Tibial artery (tissue), 4 donors: ENCODE data around the gene PASK.

Experiments
- DNase-seq, 2 donors: peaks; one replicate each; pipeline ENCODE4 v3.0.0-alpha.2; 2019
- H3K27ac ChIP-seq, 2 donors: fragments of 200-600 bp; sonication (generic) in 1 of 2; 1 replicate in 1 of 2; 2 replicates in 1 of 2; pipeline ENCODE4 v1.5.1; 2018 to 2019; ENCODE audit warnings: mild to moderate bottlenecking in 1 of 2
- H3K27me3 ChIP-seq, 2 donors: fragments of 200-600 bp; sonication (generic) in 1 of 2; one replicate each; pipeline versions ENCODE4 v1.5.1 to v1.6.0; 2016 to 2019
- H3K36me3 ChIP-seq, 3 donors: fragments of 200-600 bp; sonication (generic) in 2 of 3; one replicate each; pipeline ENCODE4 v1.5.1; 2016 to 2019; ENCODE audit warnings: mild to moderate bottlenecking in 2 of 3
- H3K4me1 ChIP-seq, 4 donors: fragments of 200-600 bp; sonication (generic) in 2 of 4; 1 replicate in 3 of 4; 2 replicates in 1 of 4; pipeline ENCODE4 v1.5.1; 2016 to 2019
- H3K4me3 ChIP-seq, 2 donors: fragments of 200-600 bp; sonication (generic) in 1 of 2; 1 replicate in 1 of 2; 2 replicates in 1 of 2; pipeline ENCODE4 v1.5.1; 2018 to 2019; ENCODE audit warnings: mild to moderate bottlenecking in 2 of 2
- H3K9me3 ChIP-seq, 3 donors: fragments of 200-600 bp; sonication (generic) in 1 of 3; one replicate each; pipeline ENCODE4 v1.5.1; 2016 to 2019
- intact Hi-C: fragments of 100-400 bp; cut with DNase I; formaldehyde crosslinking; loops from one replicate; pipeline ENCODE4 v1.15.0; 2023; ENCODE audit warnings: low total_unique reads
- TF ChIP-seq, protein P1 (sequence below), 2 experiments: fragments of 200-600 bp in 1 of 2; fragments of 450-650 bp in 1 of 2; IDR thresholded peaks; one replicate each; pipeline ENCODE4 v1.5.1; 2017 to 2019; ENCODE audit warnings: antibody characterized with exemption in 2 of 2, mild to moderate bottlenecking in 1 of 2, moderate library complexity in 1 of 2

Gene PASK

GRCh38 chr2:241068136-241068941, 80.9 kb downstream of the PASK start:
- Histone ChIP-seq H3K27me3 (peaks cover 0 to 18% of the 10 kb centered on the region in 2 donors), H3K36me3 (peaks cover 4 to 90% (median 72%) of the 10 kb centered on the region in 3 donors), H3K9me3 (no peaks in the 10 kb centered on the region), H3K4me1 (peaks cover 0 to 11% (median 5%) of the 10 kb centered on the region in 4 donors), H3K27ac (no peak overlapping the region), H3K4me3 (no peak overlapping the region)
- TF ChIP-seq, protein P1, sequence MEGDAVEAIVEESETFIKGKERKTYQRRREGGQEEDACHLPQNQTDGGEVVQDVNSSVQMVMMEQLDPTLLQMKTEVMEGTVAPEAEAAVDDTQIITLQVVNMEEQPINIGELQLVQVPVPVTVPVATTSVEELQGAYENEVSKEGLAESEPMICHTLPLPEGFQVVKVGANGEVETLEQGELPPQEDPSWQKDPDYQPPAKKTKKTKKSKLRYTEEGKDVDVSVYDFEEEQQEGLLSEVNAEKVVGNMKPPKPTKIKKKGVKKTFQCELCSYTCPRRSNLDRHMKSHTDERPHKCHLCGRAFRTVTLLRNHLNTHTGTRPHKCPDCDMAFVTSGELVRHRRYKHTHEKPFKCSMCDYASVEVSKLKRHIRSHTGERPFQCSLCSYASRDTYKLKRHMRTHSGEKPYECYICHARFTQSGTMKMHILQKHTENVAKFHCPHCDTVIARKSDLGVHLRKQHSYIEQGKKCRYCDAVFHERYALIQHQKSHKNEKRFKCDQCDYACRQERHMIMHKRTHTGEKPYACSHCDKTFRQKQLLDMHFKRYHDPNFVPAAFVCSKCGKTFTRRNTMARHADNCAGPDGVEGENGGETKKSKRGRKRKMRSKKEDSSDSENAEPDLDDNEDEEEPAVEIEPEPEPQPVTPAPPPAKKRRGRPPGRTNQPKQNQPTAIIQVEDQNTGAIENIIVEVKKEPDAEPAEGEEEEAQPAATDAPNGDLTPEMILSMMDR (IDR thresholded peaks at IDR 0.05): no peak
- DNase-seq: peak in 1 of 2 donors; percentile 46
- intact Hi-C loops: no loop called here

GRCh38 chr2:241067501-241068135, 81.7 kb downstream of the PASK start:
- DNase-seq: peak in 1 of 2 donors; percentile 62
- peaks cover 4 to 83% (median 65%) of the 10 kb centered on the region in 3 donors for H3K36me3 ChIP-seq

DNA sequence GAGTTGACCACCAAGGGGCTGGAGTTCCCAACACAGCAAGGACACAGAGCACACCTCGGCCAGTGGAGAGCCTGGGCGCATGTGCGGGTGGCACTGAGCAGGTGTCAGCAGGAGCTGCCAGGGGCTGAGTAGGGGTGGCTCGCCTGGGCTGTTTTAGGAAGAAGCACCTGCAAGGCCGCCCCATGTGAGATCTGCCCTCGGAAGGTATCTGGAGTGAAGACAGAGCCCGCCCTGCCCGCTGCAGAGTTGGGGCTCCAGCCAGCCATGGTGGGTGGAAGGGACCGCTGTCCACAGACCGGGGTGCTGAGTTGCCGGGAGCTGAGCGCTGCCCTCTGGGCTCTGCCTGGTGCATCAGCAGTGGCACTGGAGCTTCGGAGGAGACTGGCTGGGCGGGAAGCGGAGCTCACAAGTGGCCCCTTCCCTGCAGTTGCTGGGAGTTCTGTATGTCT, 82.4 kb downstream of the PASK start:
- DNase-seq: no peak
- intact Hi-C loops: no loop called here
- no peak overlapping the region for H3K27ac ChIP-seq

More at GRCh38 chr2:241067501-241068135, 81.7 kb downstream of the PASK start:
- Histone ChIP-seq H3K4me1 (peaks cover 0 to 18% (median 5%) of the 10 kb centered on the region in 4 donors), H3K9me3 (no peaks in the 10 kb centered on the region), H3K27ac (no peak overlapping the region), H3K4me3 (no peak overlapping the region), H3K27me3 (peaks cover 0 to 25% of the 10 kb centered on the region in 2 donors)
- intact Hi-C loops: no loop called here
- TF ChIP-seq, protein P1 (IDR thresholded peaks at IDR 0.05): no peak

GRCh38 chr2:241066171-241066892, 82.9 kb downstream of the PASK start:
- peaks cover 4 to 70% (median 55%) of the 10 kb centered on the region in 3 donors for H3K36me3 ChIP-seq
- TF ChIP-seq, protein P1 (IDR thresholded peaks at IDR 0.05): no peak
- peaks cover 0 to 29% of the 10 kb centered on the region in 2 donors for H3K27me3 ChIP-seq
- H3K27ac ChIP-seq: no peak overlapping the region
- H3K4me3 ChIP-seq: no peak overlapping the region
- intact Hi-C loops: no loop called here
- DNase-seq: no peak
- no peaks in the 10 kb centered on the region for H3K9me3 ChIP-seq
- peaks cover 0 to 21% (median 5%) of the 10 kb centered on the region in 4 donors for H3K4me1 ChIP-seq

More for the DNA sequence above, 82.4 kb downstream of the PASK start:
- Histone ChIP-seq H3K4me3 (no peak overlapping the region), H3K4me1 (peaks cover 0 to 21% (median 5%) of the 10 kb centered on the region in 4 donors), H3K36me3 (peaks cover 4 to 76% (median 61%) of the 10 kb centered on the region in 3 donors), H3K9me3 (no peaks in the 10 kb centered on the region), H3K27me3 (peaks cover 0 to 29% of the 10 kb centered on the region in 2 donors)
- TF ChIP-seq, protein P1 (IDR thresholded peaks at IDR 0.05): no peak

GRCh38 chr2:241065355-241065803, 83.9 kb downstream of the PASK start:
- Histone ChIP-seq H3K36me3 (peaks cover 4 to 61% (median 53%) of the 10 kb centered on the region in 3 donors), H3K4me3 (no peak overlapping the region), H3K27me3 (peaks cover 0 to 29% of the 10 kb centered on the region in 2 donors), H3K4me1 (peaks cover 0 to 21% (median 5%) of the 10 kb centered on the region in 4 donors), H3K27ac (no peak overlapping the region), H3K9me3 (no peaks in the 10 kb centered on the region)
- TF ChIP-seq, protein P1 (IDR thresholded peaks at IDR 0.05): no peak
- intact Hi-C loops: no loop called here
- no peak for DNase-seq
